ENCODE measurements around the gene SYNE1.

The SYNE1 gene

DNA sequence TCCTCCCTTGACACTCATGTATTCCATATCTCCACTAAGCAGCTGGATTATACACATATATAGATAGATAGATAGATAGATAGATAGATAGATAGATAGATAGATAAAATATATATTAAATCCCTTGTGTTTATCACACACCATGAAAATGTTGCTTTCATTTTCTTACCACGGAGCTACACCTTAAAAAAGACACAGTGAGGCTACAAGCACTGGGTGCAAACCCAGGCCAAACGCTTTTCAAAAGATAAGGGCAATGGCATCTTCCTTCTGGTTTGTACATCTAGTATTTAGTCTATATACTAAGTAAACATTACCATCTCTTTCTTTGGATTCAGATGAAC lies 452.6 kb downstream of the SYNE1 start:
- H3K27ac ChIP-seq (ENCODE audit: low read depth, low read length): peak overlapping the region; percentile 91
- H3K9ac ChIP-seq (ENCODE audit: low read length): peak overlapping the region; percentile 46
- peaks cover 34% of the 10 kb centered on the region for H3F3A ChIP-seq (ENCODE audit: insufficient read depth)
- H2AFZ ChIP-seq (ENCODE audit: low read depth, low read length, severe bottlenecking): no peak overlapping the region
- H3K9me2 ChIP-seq (replicated peaks; ENCODE audit: insufficient read depth, low read length): no peaks in the 10 kb centered on the region
- peaks cover 9% of the 10 kb centered on the region for H3K36me3 ChIP-seq (ENCODE audit: low read length)
- H4K20me1 ChIP-seq (ENCODE audit: low read depth, low read length): no peaks in the 10 kb centered on the region
- TF ChIP-seq, protein P1, sequence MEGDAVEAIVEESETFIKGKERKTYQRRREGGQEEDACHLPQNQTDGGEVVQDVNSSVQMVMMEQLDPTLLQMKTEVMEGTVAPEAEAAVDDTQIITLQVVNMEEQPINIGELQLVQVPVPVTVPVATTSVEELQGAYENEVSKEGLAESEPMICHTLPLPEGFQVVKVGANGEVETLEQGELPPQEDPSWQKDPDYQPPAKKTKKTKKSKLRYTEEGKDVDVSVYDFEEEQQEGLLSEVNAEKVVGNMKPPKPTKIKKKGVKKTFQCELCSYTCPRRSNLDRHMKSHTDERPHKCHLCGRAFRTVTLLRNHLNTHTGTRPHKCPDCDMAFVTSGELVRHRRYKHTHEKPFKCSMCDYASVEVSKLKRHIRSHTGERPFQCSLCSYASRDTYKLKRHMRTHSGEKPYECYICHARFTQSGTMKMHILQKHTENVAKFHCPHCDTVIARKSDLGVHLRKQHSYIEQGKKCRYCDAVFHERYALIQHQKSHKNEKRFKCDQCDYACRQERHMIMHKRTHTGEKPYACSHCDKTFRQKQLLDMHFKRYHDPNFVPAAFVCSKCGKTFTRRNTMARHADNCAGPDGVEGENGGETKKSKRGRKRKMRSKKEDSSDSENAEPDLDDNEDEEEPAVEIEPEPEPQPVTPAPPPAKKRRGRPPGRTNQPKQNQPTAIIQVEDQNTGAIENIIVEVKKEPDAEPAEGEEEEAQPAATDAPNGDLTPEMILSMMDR (IDR thresholded peaks at IDR 0.05; ENCODE audit: insufficient read depth, low read length, poor library complexity, severe bottlenecking): no peak
- no peak for TF ChIP-seq EZH2phosphoT487 (conservative IDR thresholded peaks at IDR 0.05; ENCODE audit: low read length)
- H3K4me2 ChIP-seq (ENCODE audit: low read depth, low read length, poor library complexity, severe bottlenecking): peak overlapping the region; percentile 85
- no peaks in the 10 kb centered on the region for H3K27me3 ChIP-seq (ENCODE audit: low read length)
- no peaks in the 10 kb centered on the region for H3K9me3 ChIP-seq (ENCODE audit: insufficient read depth, low read length)
- H3K4me3 ChIP-seq (ENCODE audit: insufficient read depth, low read length, poor library complexity, severe bottlenecking): peak overlapping the region; percentile 36
- peaks cover 22% of the 10 kb centered on the region for H3K79me2 ChIP-seq (ENCODE audit: insufficient read depth, low read length)

DNA sequence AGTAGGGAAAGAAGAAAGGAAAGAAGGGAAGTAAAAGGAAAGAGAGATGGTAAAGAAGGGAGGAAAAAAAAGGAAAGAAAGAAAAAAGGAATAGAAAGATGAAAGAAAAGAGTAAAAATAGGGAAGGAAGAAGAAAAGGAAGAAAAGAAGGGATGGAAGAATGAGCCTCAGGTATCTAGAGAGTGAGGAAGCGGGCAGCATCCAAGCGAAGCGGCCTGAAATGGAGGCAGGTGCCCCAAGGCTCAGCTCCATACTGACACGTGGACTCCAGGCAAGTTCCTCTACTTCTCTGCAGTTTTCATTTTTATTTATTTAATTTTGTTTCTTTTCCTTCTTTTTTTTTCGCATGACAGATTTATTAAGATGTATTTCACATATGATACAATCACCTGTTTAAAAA lies 456.6 kb downstream of the SYNE1 start:
- Histone ChIP-seq H2AFZ (ENCODE audit: low read depth, low read length, severe bottlenecking) (no peak overlapping the region), H3F3A (ENCODE audit: insufficient read depth) (peaks cover 18% of the 10 kb centered on the region), H3K9ac (ENCODE audit: low read length) (no peak overlapping the region), H3K27ac (ENCODE audit: low read depth, low read length) (no peak overlapping the region), H4K20me1 (ENCODE audit: low read depth, low read length) (no peaks in the 10 kb centered on the region), H3K36me3 (ENCODE audit: low read length) (peaks cover 28% of the 10 kb centered on the region), H3K4me3 (ENCODE audit: insufficient read depth, low read length, poor library complexity, severe bottlenecking) (no peak overlapping the region), H3K27me3 (ENCODE audit: low read length) (no peaks in the 10 kb centered on the region), H3K4me2 (ENCODE audit: low read depth, low read length, poor library complexity, severe bottlenecking) (no peak overlapping the region), H3K9me2 (replicated peaks; ENCODE audit: insufficient read depth, low read length) (no peaks in the 10 kb centered on the region), H3K79me2 (ENCODE audit: insufficient read depth, low read length) (peaks cover 22% of the 10 kb centered on the region), H3K9me3 (ENCODE audit: insufficient read depth, low read length) (no peaks in the 10 kb centered on the region)
- TF ChIP-seq, protein P1 (IDR thresholded peaks at IDR 0.05; ENCODE audit: insufficient read depth, low read length, poor library complexity, severe bottlenecking): no peak

DNA sequence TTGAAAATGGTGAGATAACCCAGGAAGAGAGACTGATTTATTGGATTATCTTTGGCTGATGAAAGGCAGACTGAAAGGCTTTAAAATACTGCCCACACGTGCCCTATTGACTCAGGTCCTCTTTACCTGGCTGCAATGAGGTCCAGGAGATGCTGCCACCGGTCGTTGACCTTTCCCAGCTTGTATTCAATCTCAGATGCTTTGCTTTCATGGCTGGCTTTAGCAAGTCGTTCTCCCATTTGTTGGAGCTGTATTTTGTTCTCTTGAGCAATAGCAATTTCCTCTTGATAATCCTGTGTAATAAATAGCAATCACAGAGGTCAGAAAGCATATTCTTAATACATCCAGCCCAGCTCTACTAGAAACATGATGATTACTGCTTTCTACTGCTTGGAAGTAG lies 460.9 kb downstream of the SYNE1 start:
- Histone ChIP-seq H3K79me2 (ENCODE audit: insufficient read depth, low read length) (no peaks in the 10 kb centered on the region), H4K20me1 (ENCODE audit: low read depth, low read length) (no peaks in the 10 kb centered on the region), H3F3A (ENCODE audit: insufficient read depth) (no peaks in the 10 kb centered on the region), H3K9me2 (replicated peaks; ENCODE audit: insufficient read depth, low read length) (no peaks in the 10 kb centered on the region), H3K27ac (ENCODE audit: low read depth, low read length) (no peak overlapping the region), H3K9me3 (ENCODE audit: insufficient read depth, low read length) (no peaks in the 10 kb centered on the region), H3K27me3 (ENCODE audit: low read length) (no peaks in the 10 kb centered on the region), H3K4me2 (ENCODE audit: low read depth, low read length, poor library complexity, severe bottlenecking) (no peak overlapping the region), H3K4me3 (ENCODE audit: insufficient read depth, low read length, poor library complexity, severe bottlenecking) (no peak overlapping the region), H3K36me3 (ENCODE audit: low read length) (peaks cover 53% of the 10 kb centered on the region), H3K9ac (ENCODE audit: low read length) (no peak overlapping the region), H2AFZ (ENCODE audit: low read depth, low read length, severe bottlenecking) (no peak overlapping the region)
- no peak for TF ChIP-seq EZH2phosphoT487 (conservative IDR thresholded peaks at IDR 0.05; ENCODE audit: low read length)
- TF ChIP-seq, protein P1 (IDR thresholded peaks at IDR 0.05; ENCODE audit: insufficient read depth, low read length, poor library complexity, severe bottlenecking): no peak

DNA sequence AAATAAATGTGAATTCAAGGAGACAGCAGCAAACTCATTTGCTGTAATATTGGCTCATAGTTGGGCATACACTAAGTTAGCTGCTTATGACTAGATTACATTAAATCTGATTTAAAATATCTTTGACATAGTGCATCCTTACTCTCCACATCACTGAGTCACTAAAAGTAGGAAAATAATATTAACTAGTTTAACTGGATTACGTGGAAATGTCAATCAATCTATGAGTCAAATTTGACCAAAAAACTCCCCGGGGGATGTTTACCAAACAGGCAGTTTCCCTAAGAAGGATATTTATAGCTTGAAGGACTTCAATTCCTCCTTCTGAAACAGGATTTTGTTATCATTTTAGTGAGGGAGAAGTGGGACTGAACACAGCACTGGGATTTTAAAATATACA lies 463.2 kb downstream of the SYNE1 start:
- Histone ChIP-seq H3K4me3 (ENCODE audit: insufficient read depth, low read length, poor library complexity, severe bottlenecking) (no peak overlapping the region), H2AFZ (ENCODE audit: low read depth, low read length, severe bottlenecking) (no peak overlapping the region), H3F3A (ENCODE audit: insufficient read depth) (no peaks in the 10 kb centered on the region), H4K20me1 (ENCODE audit: low read depth, low read length) (no peaks in the 10 kb centered on the region), H3K79me2 (ENCODE audit: insufficient read depth, low read length) (no peaks in the 10 kb centered on the region), H3K27me3 (ENCODE audit: low read length) (no peaks in the 10 kb centered on the region), H3K4me2 (ENCODE audit: low read depth, low read length, poor library complexity, severe bottlenecking) (no peak overlapping the region), H3K9ac (ENCODE audit: low read length) (no peak overlapping the region), H3K36me3 (ENCODE audit: low read length) (peaks cover 51% of the 10 kb centered on the region), H3K9me2 (replicated peaks; ENCODE audit: insufficient read depth, low read length) (no peaks in the 10 kb centered on the region), H3K9me3 (ENCODE audit: insufficient read depth, low read length) (no peaks in the 10 kb centered on the region), H3K27ac (ENCODE audit: low read depth, low read length) (no peak overlapping the region)
- TF ChIP-seq EZH2phosphoT487 (conservative IDR thresholded peaks at IDR 0.05; ENCODE audit: low read length): no peak
- TF ChIP-seq, protein P1 (IDR thresholded peaks at IDR 0.05; ENCODE audit: insufficient read depth, low read length, poor library complexity, severe bottlenecking): no peak

Measured in SU-DHL-6 (cell line).